ENCODE results near the gene B4GALNT2.
"Not testable (repeated sequence)": the region's sequence is repeated elsewhere in the genome, so short reads cannot be mapped to it uniquely, and the experiment has no call there.

B4GALNT2 gene

DNA sequence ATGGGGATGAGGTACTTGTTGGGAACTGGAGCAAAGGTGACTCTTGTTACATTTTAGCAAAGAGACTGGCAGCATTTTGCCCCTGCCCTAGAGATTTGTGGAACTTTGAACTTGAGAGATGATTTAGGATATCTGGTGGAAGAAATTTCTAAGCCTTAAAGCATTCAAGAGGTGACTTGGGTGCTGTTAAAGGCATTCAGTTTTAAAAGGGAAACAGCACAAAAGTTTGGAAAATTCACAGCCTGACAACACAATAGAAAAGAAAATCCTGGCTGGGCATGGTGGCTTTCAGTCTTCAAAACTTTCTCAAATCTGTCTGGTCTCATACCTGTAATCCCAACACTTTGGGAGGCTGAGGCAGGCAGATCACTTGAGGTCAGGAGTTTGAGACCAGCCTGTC lies 52.0 kb downstream of the B4GALNT2 start:
- not testable (repeated sequence) for DNase-seq

- DNase-seq = not testable (repeated sequence)
Measured at GRCh38 chr17:49185381-49185780, 52.8 kb downstream of the B4GALNT2 start.

DNA sequence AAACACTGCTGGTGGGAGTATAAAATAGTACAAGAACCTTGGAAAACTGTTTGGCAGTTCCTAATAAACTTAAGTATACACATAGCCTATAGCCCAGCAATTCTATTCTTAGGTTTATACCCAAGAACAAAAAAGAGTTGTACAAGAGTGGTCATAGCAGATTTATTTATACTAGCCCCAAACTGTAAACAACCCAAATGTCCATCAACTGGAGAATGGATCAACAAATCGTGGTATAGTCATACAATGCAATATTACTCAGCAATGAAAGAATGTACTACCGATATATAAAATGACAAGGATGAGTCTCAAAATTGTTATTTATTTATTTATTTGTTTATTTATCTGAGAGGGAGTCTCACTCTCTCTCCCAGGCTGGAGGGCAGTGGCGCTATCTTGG lies 54.7 kb downstream of the B4GALNT2 start:
- no peak for DNase-seq

- DNase-seq = no peak
Measured at GRCh38 chr17:49190932-49191331, 58.4 kb downstream of the B4GALNT2 start.

GRCh38 chr17:49191409-49191916 lies 58.9 kb downstream of the B4GALNT2 start:
- DNase-seq = no peak

DNA sequence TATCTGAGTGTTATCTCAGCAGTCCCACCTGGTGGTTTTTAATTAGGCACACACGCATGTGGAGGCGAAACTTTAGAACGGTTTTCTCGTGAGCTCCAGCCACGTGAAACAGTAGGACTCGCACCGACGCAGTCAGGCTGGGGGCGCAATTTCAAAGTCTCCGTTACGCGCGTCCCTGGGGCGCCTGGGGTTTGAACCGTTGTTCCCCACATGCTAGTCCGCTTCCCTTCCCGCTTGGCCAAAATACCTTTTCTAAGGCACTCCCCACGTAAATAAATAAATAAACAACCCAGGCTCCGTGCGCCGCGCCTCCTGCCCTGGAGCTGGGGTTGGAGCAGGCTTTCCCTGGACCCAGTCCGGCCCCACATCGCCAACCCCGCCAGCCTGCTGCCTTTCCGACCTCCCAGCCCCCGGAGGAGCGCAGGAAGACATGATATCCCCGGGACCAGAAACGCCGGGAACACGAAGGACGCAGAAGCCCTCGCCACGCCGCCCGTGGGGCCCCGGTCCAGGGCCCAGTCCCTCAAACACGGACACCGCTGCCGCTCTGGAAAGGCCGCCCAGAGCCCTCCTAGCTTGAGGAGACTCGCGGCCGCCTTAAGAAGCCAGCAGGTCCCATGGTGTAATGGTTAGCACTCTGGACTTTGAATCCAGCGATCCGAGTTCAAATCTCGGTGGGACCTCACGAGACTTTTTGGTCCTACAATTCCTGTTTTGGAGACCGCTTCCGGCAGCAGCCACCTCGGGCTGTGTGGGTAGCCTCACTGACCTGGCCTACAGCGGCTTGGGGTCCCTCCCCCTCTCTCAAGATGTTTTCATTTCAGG lies 59.6 kb downstream of the B4GALNT2 start:
- peak; percentile 87 for DNase-seq

- DNase-seq = peak; percentile 75
Measured at GRCh38 chr17:49193513-49194296, 61.1 kb downstream of the B4GALNT2 start.

GRCh38 chr17:49194297-49194607 lies 61.7 kb downstream of the B4GALNT2 start:
- DNase-seq = no peak

- DNase-seq = no peak
Measured at GRCh38 chr17:49195751-49196150, 63.2 kb downstream of the B4GALNT2 start.

- no peak for DNase-seq
Measured at GRCh38 chr17:49196520-49196919, 64.0 kb downstream of the B4GALNT2 start.

- no peak for DNase-seq
Measured at GRCh38 chr17:49197346-49197998, 64.9 kb downstream of the B4GALNT2 start.

- no peak for DNase-seq
Measured at GRCh38 chr17:49198211-49198610, 65.6 kb downstream of the B4GALNT2 start.

- DNase-seq = no peak
Measured at GRCh38 chr17:49200423-49201083, 68.0 kb downstream of the B4GALNT2 start.

GRCh38 chr17:49201481-49201927 lies 68.9 kb downstream of the B4GALNT2 start:
- DNase-seq = peak; percentile 85

DNA sequence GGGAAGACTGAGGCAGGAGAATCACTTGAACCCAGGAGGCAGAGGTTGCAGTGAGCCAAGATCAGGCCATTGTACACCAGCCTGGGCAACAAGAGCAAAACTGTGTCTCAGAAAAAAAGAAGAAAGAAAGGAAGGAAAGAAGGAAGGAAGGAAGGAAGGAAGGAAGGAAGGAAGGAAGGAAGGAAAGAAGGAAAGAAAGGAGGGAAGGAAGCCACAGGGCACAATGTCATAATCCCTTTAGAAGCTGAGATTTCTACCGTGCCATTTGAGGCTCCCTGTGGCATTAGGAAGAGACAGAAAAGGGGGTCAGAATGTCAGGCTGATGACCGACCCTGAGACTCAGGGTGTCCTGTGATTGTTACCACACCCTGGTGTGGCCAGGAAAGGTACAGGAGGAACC lies 71.2 kb downstream of the B4GALNT2 start:
- DNase-seq = no peak

- DNase-seq = no peak
Measured at GRCh38 chr17:49204516-49204915, 71.9 kb downstream of the B4GALNT2 start.

GRCh38 chr17:49209061-49209571 lies 76.5 kb downstream of the B4GALNT2 start:
- peak; percentile 25 for DNase-seq

GRCh38 chr17:49210158-49211029 lies 77.8 kb downstream of the B4GALNT2 start, which contains the start of the genes ABI3 and GNGT2:
TSS of gene ABI3 (plus strand) at chr17:49210707. CDS start at chr17:49210725, 18 bp downstream.
TSS of gene GNGT2 (minus strand) at chr17:49210574. CDS start at chr17:49207422, 3,152 bp downstream.
- DNase-seq = peak; percentile 81

GRCh38 chr17:49213399-49213798 lies 80.8 kb downstream of the B4GALNT2 start:
- no peak for DNase-seq

GRCh38 chr17:49213847-49214246 lies 81.3 kb downstream of the B4GALNT2 start:
- DNase-seq = no peak

- no peak for DNase-seq
Measured at GRCh38 chr17:49214676-49215360, 82.2 kb downstream of the B4GALNT2 start.

Measured in fibroblast of skin of right biceps (primary cell).